Tibial nerve (tissue), 4 donors: Measurements from ENCODE around the gene LEMD2. TPM values are rescaled to one million over a fixed set of nuclear protein-coding genes. Genes with fewer than 3 reads are reported as not detected.

Source experiments
- DNase-seq, 2 donors: peaks; one replicate each; pipeline ENCODE4 v3.0.0-alpha.2; 2019; ENCODE audit warnings: low spot score in 2 of 2
- H3K27ac ChIP-seq, 4 donors: fragments of 200-600 bp; sonication (generic) in 3 of 4; one replicate each; pipeline ENCODE4 v1.5.1; 2017 to 2019; ENCODE audit warnings: mild to moderate bottlenecking in 1 of 4
- H3K27me3 ChIP-seq, 2 donors: fragments of 200-600 bp; sonication (generic) in 1 of 2; one replicate each; pipeline versions ENCODE4 v1.5.1 to v1.6.0; 2017 to 2019
- H3K36me3 ChIP-seq, 3 donors: fragments of 200-600 bp; sonication (generic); one replicate each; pipeline ENCODE4 v1.5.1; 2018 to 2019
- H3K4me1 ChIP-seq, 4 donors: fragments of 200-600 bp; sonication (generic) in 3 of 4; one replicate each; pipeline ENCODE4 v1.5.1; 2017 to 2019
- H3K4me3 ChIP-seq, 4 donors: fragments of 200-600 bp; sonication (generic) in 3 of 4; one replicate each; pipeline ENCODE4 v1.5.1; 2017 to 2019; ENCODE audit warnings: mild to moderate bottlenecking in 1 of 4, moderate library complexity in 1 of 4
- H3K9me3 ChIP-seq, 4 donors: fragments of 200-600 bp; sonication (generic) in 3 of 4; one replicate each; pipeline ENCODE4 v1.5.1; 2017 to 2019
- EP300 ChIP-seq, 2 donors: sonication (generic); formaldehyde crosslinking; IDR thresholded peaks; one replicate each; pipeline ENCODE4 v1.6.1; 2017; ENCODE audit warnings: antibody characterized with exemption in 2 of 2, mild to moderate bottlenecking in 1 of 2
- POLR2A ChIP-seq, 2 donors: fragments of 450-650 bp; IDR thresholded peaks; one replicate each; pipeline ENCODE4 v1.6.1; 2017; ENCODE audit warnings: antibody characterized with exemption in 2 of 2, mild to moderate bottlenecking in 2 of 2, moderate library complexity in 2 of 2
- WGBS, 2 donors: methylation state at CpG; one replicate each; pipeline ENCODE4 v1.1.5; 2018; 5-methylcytosine and 5-hydroxymethylcytosine counted together
- total RNA-seq, 4 donors: library from RNA; depleted of rRNA; stranded (reverse); fragments of >200 nt; gene quantifications; one replicate each; pipeline ENCODE4 v1.1.0, GENCODE V29; 2016
- TF ChIP-seq, protein P1 (sequence below), 5 experiments: fragments of 200-600 bp in 3 of 5; fragments of 450-650 bp in 2 of 5; sonication (generic) in 3 of 5; IDR thresholded peaks; one replicate each; pipeline ENCODE4 v1.5.1; 2016 to 2019; ENCODE audit warnings: antibody characterized with exemption in 5 of 5, mild to moderate bottlenecking in 3 of 5, moderate library complexity in 2 of 5

The LEMD2 gene
- total RNA-seq, 4 donors from 2014 or later = 55.7 to 97.8 (median 70.1) TPM

DNA sequence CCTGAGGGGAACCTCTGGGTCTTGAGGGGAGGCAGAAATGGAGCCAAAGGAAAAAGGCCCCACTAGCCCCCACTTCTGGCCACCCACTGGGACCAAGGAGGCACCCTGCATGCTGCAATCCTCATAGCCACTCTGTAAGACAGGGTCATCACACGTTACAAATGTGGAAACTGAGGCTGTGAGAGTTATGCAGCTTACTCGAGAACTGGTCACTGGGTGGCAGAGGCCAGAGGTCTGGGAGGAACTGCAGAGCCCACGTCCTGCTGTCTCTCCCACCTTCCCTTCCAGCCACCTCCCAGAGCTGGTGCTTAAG lies 18.1 kb downstream of the LEMD2 start:
- WGBS, 2 donors = 11 to 15% methylated on average over 3 of the region's 3 CpGs
- no peaks in the 10 kb centered on the region for H3K27me3 ChIP-seq
- peak overlapping the region in 3 of 4 donors; percentile 65 to 86 (median 78) for H3K27ac ChIP-seq
- DNase-seq = no peak
- peaks cover 0 to 54% (median 16%) of the 10 kb centered on the region in 4 donors for H3K4me1 ChIP-seq
- TF ChIP-seq, protein P1, sequence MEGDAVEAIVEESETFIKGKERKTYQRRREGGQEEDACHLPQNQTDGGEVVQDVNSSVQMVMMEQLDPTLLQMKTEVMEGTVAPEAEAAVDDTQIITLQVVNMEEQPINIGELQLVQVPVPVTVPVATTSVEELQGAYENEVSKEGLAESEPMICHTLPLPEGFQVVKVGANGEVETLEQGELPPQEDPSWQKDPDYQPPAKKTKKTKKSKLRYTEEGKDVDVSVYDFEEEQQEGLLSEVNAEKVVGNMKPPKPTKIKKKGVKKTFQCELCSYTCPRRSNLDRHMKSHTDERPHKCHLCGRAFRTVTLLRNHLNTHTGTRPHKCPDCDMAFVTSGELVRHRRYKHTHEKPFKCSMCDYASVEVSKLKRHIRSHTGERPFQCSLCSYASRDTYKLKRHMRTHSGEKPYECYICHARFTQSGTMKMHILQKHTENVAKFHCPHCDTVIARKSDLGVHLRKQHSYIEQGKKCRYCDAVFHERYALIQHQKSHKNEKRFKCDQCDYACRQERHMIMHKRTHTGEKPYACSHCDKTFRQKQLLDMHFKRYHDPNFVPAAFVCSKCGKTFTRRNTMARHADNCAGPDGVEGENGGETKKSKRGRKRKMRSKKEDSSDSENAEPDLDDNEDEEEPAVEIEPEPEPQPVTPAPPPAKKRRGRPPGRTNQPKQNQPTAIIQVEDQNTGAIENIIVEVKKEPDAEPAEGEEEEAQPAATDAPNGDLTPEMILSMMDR (IDR thresholded peaks at IDR 0.05) = no peak
- TF ChIP-seq EP300 (IDR thresholded peaks at IDR 0.05) (no peak), POLR2A (IDR thresholded peaks at IDR 0.05) (no peak)
- peaks cover 0 to 6% (median 0%) of the 10 kb centered on the region in 4 donors for H3K9me3 ChIP-seq
- H3K36me3 ChIP-seq = peaks cover 5 to 37% (median 11%) of the 10 kb centered on the region in 3 donors
- H3K4me3 ChIP-seq = no peak overlapping the region

DNA sequence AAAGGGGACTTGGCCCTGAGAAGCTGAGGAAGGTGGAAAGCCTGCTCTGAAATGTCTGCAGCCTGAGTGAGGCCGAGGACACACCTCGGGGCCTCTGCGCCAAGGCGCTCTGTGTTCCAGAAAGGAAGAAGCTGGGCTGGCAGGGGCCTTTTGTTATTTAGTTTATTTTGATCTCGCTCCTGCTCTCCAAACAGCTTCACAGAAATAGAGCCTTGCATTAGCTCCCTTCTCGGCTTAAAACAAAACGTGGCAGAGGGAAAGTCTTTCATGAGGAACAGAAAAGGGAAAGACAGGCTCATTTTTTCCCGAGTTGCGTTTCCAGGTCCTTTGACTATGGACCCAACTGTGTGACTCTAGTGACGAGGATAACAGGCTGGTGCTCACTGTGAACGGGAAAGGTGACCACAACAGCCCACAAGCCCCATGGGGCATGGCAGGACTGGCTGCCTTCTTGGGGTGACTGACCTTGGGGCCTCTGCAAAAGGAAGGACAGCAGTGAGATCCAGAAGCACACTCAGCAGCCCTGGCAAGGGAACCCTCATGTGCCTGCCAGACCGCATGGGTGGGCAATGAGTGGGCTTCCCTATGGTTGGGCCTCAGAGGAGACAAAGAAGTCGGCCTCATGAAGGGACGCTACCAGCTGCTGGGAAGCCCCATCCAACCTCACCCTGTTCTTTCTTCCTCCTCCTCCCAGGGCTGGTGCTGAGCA lies 18.7 kb downstream of the LEMD2 start:
- H3K4me3 ChIP-seq = no peak overlapping the region
- peaks cover 0 to 54% (median 16%) of the 10 kb centered on the region in 4 donors for H3K4me1 ChIP-seq
- WGBS, 2 donors = 37 to 43% methylated on average over 14 of the region's 14 CpGs
- H3K27me3 ChIP-seq = no peaks in the 10 kb centered on the region
- TF ChIP-seq POLR2A (IDR thresholded peaks at IDR 0.05) (no peak), EP300 (IDR thresholded peaks at IDR 0.05) (no peak)
- TF ChIP-seq, protein P1 (IDR thresholded peaks at IDR 0.05) = no peak
- peaks cover 3 to 32% (median 6%) of the 10 kb centered on the region in 3 donors for H3K36me3 ChIP-seq
- DNase-seq = no peak
- H3K27ac ChIP-seq = peak overlapping the region in 3 of 4 donors; percentile 65 to 86 (median 78)
- peaks cover 0 to 6% (median 0%) of the 10 kb centered on the region in 4 donors for H3K9me3 ChIP-seq

DNA sequence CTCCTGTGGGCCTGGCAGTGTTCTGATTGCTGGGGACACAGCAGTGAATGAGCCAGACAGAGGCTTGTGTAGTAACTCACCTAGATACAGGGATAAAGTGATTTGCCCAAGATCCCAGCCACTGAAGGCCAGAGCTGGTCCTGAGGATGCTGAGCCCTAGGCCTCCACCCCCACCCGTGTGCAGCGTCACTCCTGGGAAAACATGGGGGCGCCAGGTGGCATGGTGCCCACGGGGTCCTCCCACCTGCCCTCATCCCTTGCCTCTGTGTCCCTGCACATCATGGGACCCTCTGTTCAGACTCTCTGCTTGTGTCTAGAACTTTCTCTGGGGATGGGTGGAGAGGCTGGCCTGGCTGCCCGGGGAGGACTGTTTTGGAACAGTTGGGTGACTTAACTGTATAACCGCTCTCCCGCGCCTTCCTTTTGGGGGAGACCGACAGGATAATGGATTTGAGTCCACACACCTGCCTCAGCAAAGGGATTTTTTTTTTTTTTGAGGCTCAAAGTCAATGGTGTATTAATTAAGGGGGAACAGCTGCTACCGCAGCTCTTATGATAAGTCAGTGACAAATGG lies 19.6 kb downstream of the LEMD2 start:
- Histone ChIP-seq H3K27me3 (no peaks in the 10 kb centered on the region), H3K4me3 (no peak overlapping the region), H3K27ac (peak overlapping the region in 2 of 4 donors; percentile 78 to 86), H3K4me1 (peaks cover 0 to 54% (median 16%) of the 10 kb centered on the region in 4 donors), H3K9me3 (peaks cover 0 to 6% (median 0%) of the 10 kb centered on the region in 4 donors), H3K36me3 (peaks cover 0 to 23% (median 0%) of the 10 kb centered on the region in 3 donors)
- WGBS, 2 donors = 75 to 89% methylated on average over 10 of the region's 10 CpGs
- no peak for DNase-seq
- TF ChIP-seq, protein P1 (IDR thresholded peaks at IDR 0.05) = no peak
- TF ChIP-seq EP300 (IDR thresholded peaks at IDR 0.05) (no peak), POLR2A (IDR thresholded peaks at IDR 0.05) (no peak)

DNA sequence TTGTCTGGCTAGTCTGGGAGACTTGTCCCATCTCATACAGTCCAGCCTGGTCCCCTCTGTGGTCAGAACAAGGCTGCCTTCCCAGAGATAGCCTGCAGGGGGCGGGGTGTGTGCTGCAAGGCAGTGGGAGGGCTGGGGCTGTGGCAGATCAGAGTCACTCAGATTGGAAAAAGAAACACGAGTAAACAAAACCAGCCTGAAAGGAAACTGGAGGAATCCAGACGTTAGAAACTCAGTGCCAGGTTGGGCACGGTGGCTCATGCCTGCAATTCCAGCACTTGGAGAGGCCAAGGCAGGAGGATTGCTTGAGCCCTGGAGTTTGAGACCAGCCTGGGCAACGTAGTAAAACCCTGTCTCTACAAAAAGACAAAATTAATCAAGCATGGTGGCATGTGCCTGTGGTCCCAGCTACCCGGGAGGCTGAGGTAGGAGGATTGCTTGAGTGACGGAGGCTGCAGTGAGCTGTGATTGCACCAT lies 20.2 kb downstream of the LEMD2 start:
- peaks cover 0 to 54% (median 16%) of the 10 kb centered on the region in 4 donors for H3K4me1 ChIP-seq
- no peak overlapping the region for H3K4me3 ChIP-seq
- no peak overlapping the region for H3K27ac ChIP-seq
- H3K36me3 ChIP-seq = peaks cover 0 to 17% (median 0%) of the 10 kb centered on the region in 3 donors
- peaks cover 0 to 6% (median 0%) of the 10 kb centered on the region in 4 donors for H3K9me3 ChIP-seq
- TF ChIP-seq POLR2A (IDR thresholded peaks at IDR 0.05) (no peak), EP300 (IDR thresholded peaks at IDR 0.05) (no peak)
- TF ChIP-seq, protein P1 (IDR thresholded peaks at IDR 0.05) = peak; percentile 66 to 76 (median 68)
- WGBS, 2 donors = 29 to 33% methylated on average over 7 of the region's 7 CpGs
- H3K27me3 ChIP-seq = no peaks in the 10 kb centered on the region
- peak; percentile 66 to 85 for DNase-seq
